Body of pancreas (tissue), 4 donors: Measurements from ENCODE around the gene HPN. TPM values are rescaled to one million over a fixed set of nuclear protein-coding genes. Genes with fewer than 3 reads are reported as not detected.

Experiments used
- ATAC-seq: fragments of 150-250 bp; one replicate; pipeline ENCODE4 v1.9.1; 2016
- DNase-seq, 4 donors: peaks; one replicate each; pipeline ENCODE4 v3.0.0-alpha.2; 2019
- H3K27ac ChIP-seq, 4 donors: fragments of 200-600 bp; sonication (generic); 1 replicate in 3 of 4; 2 replicates in 1 of 4; pipeline versions ENCODE4 v1.5.1 to v1.6.1; 2016 to 2019; ENCODE audit warnings: mild to moderate bottlenecking in 1 of 4, mixed read lengths in 1 of 4, moderate library complexity in 1 of 4
- H3K27me3 ChIP-seq, 2 donors: fragments of 200-600 bp; sonication (generic); one replicate each; pipeline ENCODE4 v1.6.0; 2016; ENCODE audit warnings: mild to moderate bottlenecking in 1 of 2
- H3K36me3 ChIP-seq, 2 donors: fragments of 200-600 bp; sonication (generic); replicated peaks in 1 of 2; 2 replicates each; pipeline ENCODE4 v1.5.1; 2016; ENCODE audit warnings: low read depth in 2 of 2; ENCODE audit not compliant: insufficient read depth in 1 of 2
- H3K4me1 ChIP-seq: fragments of 200-600 bp; sonication (generic); one replicate; pipeline ENCODE4 v1.6.0; 2016
- H3K4me3 ChIP-seq, 2 donors: fragments of 200-600 bp; sonication (generic); 1 replicate in 1 of 2; 2 replicates in 1 of 2; pipeline ENCODE4 v1.5.1; 2016 to 2019
- H3K9me3 ChIP-seq, 3 donors: fragments of 200-600 bp; sonication (generic); 1 replicate in 2 of 3; 2 replicates in 1 of 3; pipeline ENCODE4 v1.5.1; 2016
- CTCF ChIP-seq, 7 experiments: fragments of 450-650 bp in 4 of 7; fragments of 200-600 bp in 3 of 7; sonication (generic) in 3 of 7; IDR thresholded peaks; one replicate each; pipeline ENCODE4 v1.5.1; 2016 to 2019; ENCODE audit warnings: antibody characterized with exemption in 7 of 7
- POLR2A ChIP-seq, 3 donors: fragments of 450-650 bp; IDR thresholded peaks; one replicate each; pipeline ENCODE4 v1.6.1; 2016; ENCODE audit warnings: antibody characterized with exemption in 3 of 3, mild to moderate bottlenecking in 2 of 3
- WGBS, 2 donors: methylation state at CpG; one replicate each; pipeline ENCODE4 v1.1.5; 2017; 5-methylcytosine and 5-hydroxymethylcytosine counted together
- intact Hi-C: fragments of 100-400 bp; cut with DNase I; formaldehyde crosslinking; loops from one replicate; pipeline ENCODE4 v1.15.1; 2023
- total RNA-seq, 2 donors: library from RNA; depleted of rRNA; stranded (reverse); fragments of >200 nt; gene quantifications; one replicate each; pipeline ENCODE4 v1.1.0, GENCODE V29; 2016

The HPN gene
- total RNA-seq, 2 donors from 2014 or later = 135 to 289 TPM

- no peak for TF ChIP-seq CTCF (IDR thresholded peaks at IDR 0.05)
- no peak for TF ChIP-seq POLR2A (IDR thresholded peaks at IDR 0.05)
- peak; percentile 19 for ATAC-seq
- no peaks in the 10 kb centered on the region for H3K9me3 ChIP-seq
- intact Hi-C loops = no loop called here
- no peaks in the 10 kb centered on the region for H3K27me3 ChIP-seq
- H3K4me3 ChIP-seq = no peak overlapping the region
- DNase-seq = peak in 2 of 4 donors; percentile 29 to 43
- H3K36me3 ChIP-seq = peaks cover 8 to 23% of the 10 kb centered on the region in 2 donors
- H3K4me1 ChIP-seq = peaks cover 14% of the 10 kb centered on the region
- 80 to 94% methylated on average over 9 to 16 of the region's 16 CpGs for WGBS, 2 donors
- no peak overlapping the region for H3K27ac ChIP-seq
These were observed 26.1 kb upstream of the HPN start for GRCh38 chr19:35015270-35015953.

DNA sequence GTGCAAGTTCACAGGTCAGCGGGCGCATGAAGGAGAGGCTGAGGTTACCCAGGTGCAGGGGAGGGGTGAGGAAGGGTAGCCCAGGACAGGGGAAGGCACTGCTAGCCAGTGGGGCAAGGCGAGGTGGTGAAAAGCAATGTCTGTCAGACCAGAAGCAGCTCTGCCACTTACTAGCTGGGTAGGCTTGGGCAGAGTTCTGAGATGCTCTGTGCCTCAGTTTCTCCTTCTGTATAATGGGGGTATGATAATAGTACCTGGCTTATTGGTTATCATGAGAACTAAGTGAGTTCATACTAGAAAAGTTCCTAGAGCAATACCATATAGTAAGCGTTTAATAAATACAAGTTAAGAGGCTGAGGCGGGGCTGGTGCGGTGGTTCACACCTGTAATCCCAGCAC lies 25.6 kb upstream of the HPN start:
- no peaks in the 10 kb centered on the region for H3K9me3 ChIP-seq
- TF ChIP-seq CTCF (IDR thresholded peaks at IDR 0.05) (no peak), POLR2A (IDR thresholded peaks at IDR 0.05) (no peak)
- intact Hi-C loops = no loop called here
- ATAC-seq (no peak), DNase-seq (no peak)
- no peaks in the 10 kb centered on the region for H3K27me3 ChIP-seq
- H3K4me3 ChIP-seq = no peak overlapping the region
- H3K36me3 ChIP-seq = peaks cover 7 to 25% of the 10 kb centered on the region in 2 donors
- peaks cover 14% of the 10 kb centered on the region for H3K4me1 ChIP-seq
- WGBS, 2 donors = 84 to 97% methylated on average over 6 of the region's 6 CpGs
- no peak overlapping the region for H3K27ac ChIP-seq

DNA sequence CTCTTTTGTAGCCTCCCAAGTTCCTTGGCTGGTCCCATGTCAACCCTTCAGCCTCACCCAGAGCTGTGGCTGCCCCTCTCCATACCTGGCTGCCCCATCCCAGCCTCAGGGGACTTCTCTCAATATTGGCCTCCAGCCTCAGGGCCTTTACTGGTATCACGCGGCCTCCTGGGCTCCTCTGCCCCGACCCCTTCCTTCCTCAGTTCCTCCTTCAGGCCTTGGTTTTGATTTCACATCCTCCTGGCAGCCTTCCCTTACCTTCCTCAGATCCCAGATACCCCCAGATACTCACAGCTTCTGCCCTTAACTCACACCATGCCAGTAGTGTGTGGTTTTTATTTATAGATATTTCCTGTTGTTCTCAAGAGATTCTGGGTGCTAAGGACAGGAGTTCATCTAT lies 24.0 kb upstream of the HPN start:
- DNase-seq (no peak), ATAC-seq (no peak)
- 92 to 93% methylated on average over 3 of the region's 3 CpGs for WGBS, 2 donors
- Histone ChIP-seq H3K4me1 (peaks cover 11% of the 10 kb centered on the region), H3K27ac (no peak overlapping the region), H3K36me3 (peaks cover 7 to 34% of the 10 kb centered on the region in 2 donors), H3K27me3 (no peaks in the 10 kb centered on the region), H3K9me3 (no peaks in the 10 kb centered on the region), H3K4me3 (no peak overlapping the region)
- intact Hi-C loops = no loop called here
- no peak for TF ChIP-seq POLR2A (IDR thresholded peaks at IDR 0.05)
- no peak for TF ChIP-seq CTCF (IDR thresholded peaks at IDR 0.05)

- 86 to 98% methylated on average over 4 of the region's 4 CpGs for WGBS, 2 donors
- intact Hi-C loops = loop anchor here (2.0 kb wide), 1 partner anchor 48 kb away; no protein-coding TSS in a partner anchor
- Histone ChIP-seq H3K9me3 (no peaks in the 10 kb centered on the region), H3K4me1 (peaks cover 2% of the 10 kb centered on the region), H3K4me3 (no peak overlapping the region), H3K36me3 (peaks cover 7 to 39% of the 10 kb centered on the region in 2 donors), H3K27me3 (no peaks in the 10 kb centered on the region), H3K27ac (no peak overlapping the region)
- TF ChIP-seq CTCF (IDR thresholded peaks at IDR 0.05) (no peak), POLR2A (IDR thresholded peaks at IDR 0.05) (no peak)
- DNase-seq (no peak), ATAC-seq (no peak)
These were observed 23.1 kb upstream of the HPN start for GRCh38 chr19:35018379-35018778.

GRCh38 chr19:35019144-35019543 lies 22.4 kb upstream of the HPN start:
- H3K4me1 ChIP-seq = no peaks in the 10 kb centered on the region
- no peaks in the 10 kb centered on the region for H3K27me3 ChIP-seq
- H3K27ac ChIP-seq = no peak overlapping the region
- DNase-seq (no peak), ATAC-seq (no peak)
- WGBS, 2 donors = 86 to 100% methylated on average over 15 to 19 of the region's 22 CpGs
- intact Hi-C loops = loop anchor here (2.0 kb wide), 1 partner anchor 48 kb away; no protein-coding TSS in a partner anchor
- TF ChIP-seq CTCF (IDR thresholded peaks at IDR 0.05) = no peak
- H3K36me3 ChIP-seq = peaks cover 7 to 46% of the 10 kb centered on the region in 2 donors
- no peaks in the 10 kb centered on the region for H3K9me3 ChIP-seq
- H3K4me3 ChIP-seq = no peak overlapping the region
